ENCODE data around the gene SF3B2.

DNA sequence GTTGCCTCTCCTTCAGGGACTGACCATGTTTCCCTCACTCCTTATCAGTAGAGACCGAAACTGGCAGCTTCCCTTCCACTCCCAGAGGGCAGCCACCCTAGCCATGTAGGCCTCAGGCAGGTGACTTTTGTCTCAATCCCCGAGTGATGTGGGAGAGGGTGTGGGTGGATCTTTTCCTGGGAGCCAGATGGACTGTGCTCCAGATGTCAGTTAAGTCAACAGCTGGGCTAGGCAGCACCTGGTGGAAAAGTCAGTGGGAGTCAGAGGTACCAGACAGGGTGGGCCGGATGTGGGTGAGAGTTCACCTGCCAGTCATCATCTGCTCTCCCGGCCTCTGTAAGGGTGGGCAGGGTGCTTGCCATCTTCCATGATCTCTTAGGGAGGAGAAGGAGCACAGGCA is 48.0 kb upstream of the SF3B2 start:
- no peak for TF ChIP-seq ZKSCAN8 (CRISPR knock-in tag; IDR thresholded peaks at IDR 0.05)
- TF ChIP-seq EGR1 (conservative IDR thresholded peaks at IDR 0.05): no peak
- TF ChIP-seq FOXM1 (IDR thresholded peaks at IDR 0.05; ENCODE audit: low read depth): no peak
- no peak for TF ChIP-seq FOXM1 (CRISPR knock-in tag; IDR thresholded peaks at IDR 0.05; ENCODE audit: low read depth)
- TF ChIP-seq POLR2A (conservative IDR thresholded peaks at IDR 0.05): no peak
- no peak for TF ChIP-seq EZH2 (IDR thresholded peaks at IDR 0.05; ENCODE audit: borderline replicate concordance, low read depth, low read length)
- TF ChIP-seq, protein P1, sequence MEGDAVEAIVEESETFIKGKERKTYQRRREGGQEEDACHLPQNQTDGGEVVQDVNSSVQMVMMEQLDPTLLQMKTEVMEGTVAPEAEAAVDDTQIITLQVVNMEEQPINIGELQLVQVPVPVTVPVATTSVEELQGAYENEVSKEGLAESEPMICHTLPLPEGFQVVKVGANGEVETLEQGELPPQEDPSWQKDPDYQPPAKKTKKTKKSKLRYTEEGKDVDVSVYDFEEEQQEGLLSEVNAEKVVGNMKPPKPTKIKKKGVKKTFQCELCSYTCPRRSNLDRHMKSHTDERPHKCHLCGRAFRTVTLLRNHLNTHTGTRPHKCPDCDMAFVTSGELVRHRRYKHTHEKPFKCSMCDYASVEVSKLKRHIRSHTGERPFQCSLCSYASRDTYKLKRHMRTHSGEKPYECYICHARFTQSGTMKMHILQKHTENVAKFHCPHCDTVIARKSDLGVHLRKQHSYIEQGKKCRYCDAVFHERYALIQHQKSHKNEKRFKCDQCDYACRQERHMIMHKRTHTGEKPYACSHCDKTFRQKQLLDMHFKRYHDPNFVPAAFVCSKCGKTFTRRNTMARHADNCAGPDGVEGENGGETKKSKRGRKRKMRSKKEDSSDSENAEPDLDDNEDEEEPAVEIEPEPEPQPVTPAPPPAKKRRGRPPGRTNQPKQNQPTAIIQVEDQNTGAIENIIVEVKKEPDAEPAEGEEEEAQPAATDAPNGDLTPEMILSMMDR (IDR thresholded peaks at IDR 0.05 in 2 of 3, conservative IDR thresholded peaks at IDR 0.05 in 1 of 3; ENCODE audit: insufficient read depth in 2 of 3, low read depth in 1 of 3, low read length in 3 of 3): no peak

Measured in K562 (cell line).